Muscle layer of colon (tissue), 2 donors: ENCODE results near the gene NRBP1.

ENCODE experiments used
- H3K27ac ChIP-seq: one replicate; pipeline ENCODE4 v1.7.0; 2013; ENCODE audit warnings: low read depth, mild to moderate bottlenecking, low read length, moderate library complexity
- H3K27me3 ChIP-seq, 2 donors: one replicate each; pipeline ENCODE4 v1.7.0; 2013; ENCODE audit warnings: low read length in 2 of 2, mild to moderate bottlenecking in 2 of 2; ENCODE audit not compliant: insufficient read depth in 2 of 2, control insufficient read depth in 1 of 2
- H3K36me3 ChIP-seq: one replicate; pipeline ENCODE4 v1.7.0; 2013; ENCODE audit warnings: mild to moderate bottlenecking, low read length; ENCODE audit not compliant: insufficient read depth
- H3K4me1 ChIP-seq: one replicate; pipeline ENCODE4 v1.7.0; 2013; ENCODE audit warnings: mild to moderate bottlenecking, low read length; ENCODE audit not compliant: insufficient read depth
- H3K4me3 ChIP-seq, 2 donors: one replicate each; pipeline ENCODE4 v1.7.0; 2013; ENCODE audit warnings: low read length in 2 of 2, low read depth in 1 of 2, mild to moderate bottlenecking in 1 of 2, moderate library complexity in 1 of 2
- H3K9ac ChIP-seq: one replicate; pipeline ENCODE4 v1.7.0; 2013; ENCODE audit warnings: low read length
- H3K9me3 ChIP-seq: one replicate; pipeline ENCODE4 v1.7.0; 2013; ENCODE audit warnings: mild to moderate bottlenecking, low read length
- donor health status: abdominal sarcoma.
- donor health status: Adenocarcinoma of cecum.

NRBP1 gene

DNA sequence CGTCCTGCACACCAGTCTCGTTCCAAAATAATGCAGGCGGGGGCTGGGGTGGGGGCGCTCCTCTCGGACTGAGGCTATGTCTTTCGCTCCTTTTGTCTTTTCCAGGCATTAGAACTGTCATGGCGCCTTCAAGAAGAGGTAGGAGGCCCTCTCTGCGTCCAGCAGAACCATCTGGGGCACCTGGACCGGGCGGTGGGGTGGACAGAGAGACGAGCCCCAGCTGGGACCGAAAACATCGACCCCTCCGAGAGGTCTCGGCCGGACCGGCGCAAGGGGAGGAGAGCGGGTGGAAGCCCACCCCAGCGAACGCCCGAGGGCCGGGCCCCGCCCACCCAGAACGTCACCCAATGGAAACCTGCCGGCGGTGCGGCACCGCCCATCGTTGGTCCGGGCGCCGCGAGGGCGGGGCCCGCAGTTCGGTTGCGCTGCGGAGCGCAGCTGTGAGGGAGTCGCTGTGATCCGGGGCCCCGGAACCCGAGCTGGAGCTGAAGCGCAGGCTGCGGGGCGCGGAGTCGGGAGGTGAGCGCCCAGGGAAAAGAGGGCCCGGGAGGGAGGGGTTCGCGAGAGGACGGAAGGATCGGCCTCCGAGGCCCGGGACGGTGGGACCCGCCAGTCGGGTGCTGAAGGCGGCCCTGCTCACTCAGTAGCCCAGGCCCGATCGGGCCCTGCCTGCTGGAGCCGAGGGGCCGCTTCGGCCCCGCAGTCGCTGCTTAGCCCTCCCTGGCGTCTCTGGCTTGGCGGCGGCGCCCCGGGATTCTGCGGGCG, at the start of gene NRBP1:
Gene NRBP1 (plus strand): TSS at position 419 of the 765 bp plus-strand sequence. CDS start 4,643 bp downstream, outside the sequence.
- Histone ChIP-seq H3K4me3 (peak within 1 kb of the TSS; percentile 87 to 90), H3K4me1 (peaks cover 42% of the 10 kb centered on the region), H3K27me3 (no peaks in the 10 kb centered on the region), H3K9ac (peak within 1 kb of the TSS; percentile 85), H3K27ac (peak within 1 kb of the TSS; percentile 87), H3K9me3 (no peaks in the 10 kb centered on the region), H3K36me3 (peaks cover 6% of the 10 kb centered on the region)

DNA sequence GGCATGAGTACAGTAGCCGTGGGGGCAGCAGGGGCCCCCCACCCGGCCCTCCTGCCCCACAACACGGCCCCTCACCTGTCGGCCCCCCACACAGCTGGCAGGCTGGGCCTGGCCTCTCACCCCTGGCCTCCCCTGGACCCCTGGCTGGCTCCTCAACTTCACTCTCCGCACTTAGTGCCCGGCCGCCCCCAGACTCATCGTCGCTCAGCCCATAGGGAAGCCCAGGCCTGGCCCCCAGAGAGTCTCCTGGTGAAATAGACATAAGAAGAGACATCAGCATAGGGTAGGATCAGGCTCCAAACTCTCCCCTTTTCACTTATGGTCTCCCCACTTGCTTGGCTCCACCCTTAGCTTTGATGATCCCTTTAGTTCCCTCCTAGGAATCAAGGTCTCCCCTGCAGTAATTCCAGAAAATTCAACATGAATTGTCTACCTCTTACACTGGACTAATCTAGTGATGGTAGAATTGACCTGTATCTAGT, 49.6 kb upstream of the NRBP1 start:
- H3K27me3 ChIP-seq: no peaks in the 10 kb centered on the region
- no peak overlapping the region for H3K9ac ChIP-seq
- peaks cover 15% of the 10 kb centered on the region for H3K4me1 ChIP-seq
- H3K36me3 ChIP-seq: peaks cover 62% of the 10 kb centered on the region
- no peak overlapping the region for H3K27ac ChIP-seq
- H3K4me3 ChIP-seq: no peak overlapping the region
- H3K9me3 ChIP-seq: no peaks in the 10 kb centered on the region

DNA sequence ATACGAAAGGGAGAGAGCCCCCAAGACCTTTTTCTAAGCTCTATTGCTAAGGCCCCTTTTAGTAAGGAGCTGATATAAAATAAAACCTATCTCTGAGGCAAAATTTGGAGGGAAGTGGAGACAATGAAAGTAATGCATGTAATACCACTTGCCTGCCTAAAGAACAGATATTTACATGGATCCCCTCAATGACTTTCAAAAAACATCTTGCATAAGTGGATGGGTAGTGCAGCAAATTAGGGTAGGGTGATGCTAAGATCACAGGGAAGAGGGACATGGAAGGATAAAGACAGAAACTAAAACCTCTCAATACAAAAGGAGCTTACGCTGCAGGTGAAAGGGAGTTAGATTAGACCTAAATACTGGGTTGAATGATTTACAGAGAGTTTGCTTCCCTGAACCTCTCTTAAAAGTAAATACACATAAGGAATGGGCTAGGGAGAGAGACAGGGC, 49.0 kb upstream of the NRBP1 start:
- Histone ChIP-seq H3K9me3 (no peaks in the 10 kb centered on the region), H3K4me1 (peaks cover 15% of the 10 kb centered on the region), H3K4me3 (peak overlapping the region; percentile 47 to 84), H3K36me3 (peaks cover 63% of the 10 kb centered on the region), H3K27ac (peak overlapping the region; percentile 77), H3K27me3 (no peaks in the 10 kb centered on the region), H3K9ac (peak overlapping the region; percentile 86)

DNA sequence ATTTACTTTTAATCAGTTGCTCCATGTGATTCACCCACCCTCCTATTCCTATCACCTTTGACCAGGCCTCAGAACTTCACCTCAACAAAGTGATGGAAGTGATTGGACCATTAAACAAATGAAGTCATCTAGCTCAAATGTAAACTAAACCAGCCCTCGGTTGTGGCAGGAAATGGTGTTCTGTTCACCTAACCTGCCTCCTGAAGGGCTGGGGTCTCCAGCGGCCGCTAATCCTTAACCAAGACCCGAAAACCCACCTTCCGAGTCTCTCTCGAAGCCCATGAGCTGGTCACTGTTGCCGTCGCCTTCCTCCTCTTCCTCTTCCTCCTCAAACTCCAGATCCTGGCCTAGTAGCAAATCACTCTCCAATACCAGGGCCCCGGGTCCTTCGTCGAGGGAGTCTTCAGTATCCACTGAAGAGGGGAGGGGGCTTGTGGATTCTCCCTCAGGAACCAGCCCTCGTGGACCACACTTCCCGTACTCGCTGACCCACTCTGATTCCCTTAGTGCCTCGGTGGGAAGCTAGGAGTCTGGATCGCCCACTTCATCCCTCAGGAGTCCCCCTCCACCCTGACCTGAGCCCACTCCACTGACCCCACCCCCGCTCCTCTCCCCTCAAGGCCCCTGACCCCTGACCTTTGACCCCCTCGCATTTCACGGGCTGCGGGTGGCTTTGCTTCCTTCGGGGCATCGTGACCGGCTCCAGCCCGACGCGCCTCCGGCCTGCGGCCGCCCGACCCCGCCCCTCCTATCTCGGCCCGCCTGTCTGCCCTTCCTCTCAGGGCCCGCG, 48.4 kb upstream of the NRBP1 start:
- Histone ChIP-seq H3K4me1 (peaks cover 15% of the 10 kb centered on the region), H3K27me3 (no peaks in the 10 kb centered on the region), H3K9me3 (no peaks in the 10 kb centered on the region), H3K36me3 (peaks cover 63% of the 10 kb centered on the region), H3K4me3 (peak overlapping the region; percentile 47 to 84), H3K9ac (peak overlapping the region; percentile 86), H3K27ac (peak overlapping the region; percentile 77)

DNA sequence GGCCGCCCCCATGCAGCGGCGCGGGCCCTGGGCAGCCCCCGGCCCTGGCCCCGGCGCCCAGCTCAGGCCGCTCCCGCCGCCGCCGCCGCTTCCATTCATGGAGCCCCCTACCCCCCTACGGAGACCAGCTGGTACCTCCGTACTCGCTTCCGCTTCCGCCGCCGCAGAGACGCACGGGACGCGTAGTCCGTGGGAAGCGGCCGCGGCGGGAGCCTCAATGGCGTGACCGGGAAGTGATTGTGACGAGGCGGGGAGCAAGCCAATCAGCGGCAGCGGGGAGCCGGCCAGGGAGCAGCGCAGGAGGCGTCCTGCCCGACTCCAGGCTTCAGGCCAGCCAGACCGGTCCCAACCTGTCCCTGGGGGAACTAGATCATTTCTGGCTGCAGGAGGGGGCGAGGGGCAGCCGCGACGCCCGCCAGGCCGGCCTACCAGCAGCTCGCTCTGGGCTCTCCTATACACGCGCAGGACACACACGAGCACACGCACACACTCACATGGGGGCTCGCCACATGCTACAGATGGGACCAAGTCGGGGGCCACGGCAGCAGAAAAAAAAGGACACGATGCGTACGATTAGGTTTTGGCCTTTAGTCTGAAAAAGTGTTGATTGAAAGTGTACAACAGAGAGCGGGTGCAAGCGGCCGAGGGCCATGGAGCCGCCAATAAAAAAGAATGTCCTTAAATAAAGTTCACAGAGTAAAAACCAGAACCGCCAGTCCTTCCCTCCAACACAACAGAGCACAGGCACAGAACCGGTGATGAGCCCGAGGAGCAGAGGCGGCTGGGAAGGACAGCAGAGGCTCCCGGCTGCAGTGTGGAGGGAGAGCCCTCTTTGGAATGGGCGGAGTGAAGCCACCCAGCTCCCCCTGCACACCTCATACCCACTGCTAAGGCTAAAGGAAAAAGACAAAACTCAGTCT, 47.5 kb upstream of the NRBP1 start, which contains the start of gene ZNF513:
Gene ZNF513 (minus strand): TSS at position 109 of the 920 bp plus-strand sequence. CDS start 208 bp downstream, outside the sequence.
- H3K9me3 ChIP-seq: no peaks in the 10 kb centered on the region
- peak within 1 kb of the TSS; percentile 77 for H3K27ac ChIP-seq
- H3K36me3 ChIP-seq: peaks cover 61% of the 10 kb centered on the region
- H3K9ac ChIP-seq: peak within 1 kb of the TSS; percentile 86
- no peaks in the 10 kb centered on the region for H3K27me3 ChIP-seq
- H3K4me3 ChIP-seq: peak within 1 kb of the TSS; percentile 47 to 84
- H3K4me1 ChIP-seq: peaks cover 15% of the 10 kb centered on the region

DNA sequence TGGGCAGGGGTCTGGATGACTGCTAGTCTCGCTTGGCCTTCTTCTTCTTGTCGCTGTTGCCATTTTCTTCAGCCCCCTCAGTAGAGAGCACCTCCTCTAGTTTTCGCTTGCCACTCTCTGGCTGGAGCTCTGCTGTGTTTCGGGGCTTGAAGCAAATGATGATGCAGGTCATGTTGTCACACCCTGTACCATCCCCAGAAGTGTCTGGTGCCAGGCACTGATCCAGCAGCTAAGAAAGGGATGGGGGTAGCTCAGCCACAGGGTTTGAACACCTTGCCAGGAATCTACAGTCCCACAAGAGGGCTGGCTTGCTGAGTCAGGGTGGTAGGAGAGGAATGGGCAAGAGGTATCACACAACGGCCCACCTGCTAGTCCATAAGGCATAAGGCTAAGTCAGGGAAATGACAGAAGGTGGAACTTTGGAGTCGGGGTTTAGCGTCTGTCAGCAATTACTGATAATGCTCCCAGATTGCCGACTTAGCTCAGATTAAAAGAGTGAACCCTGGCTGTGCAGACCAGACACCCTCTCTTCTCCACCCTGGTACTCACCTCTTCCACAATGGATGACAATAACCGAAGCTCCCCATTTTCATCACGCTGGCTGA, 46.8 kb upstream of the NRBP1 start:
- Histone ChIP-seq H3K27me3 (no peaks in the 10 kb centered on the region), H3K4me3 (peak overlapping the region in 1 of 2 donors; percentile 52), H3K36me3 (peaks cover 60% of the 10 kb centered on the region), H3K27ac (peak overlapping the region; percentile 77), H3K9me3 (no peaks in the 10 kb centered on the region), H3K9ac (peak overlapping the region; percentile 9), H3K4me1 (peaks cover 15% of the 10 kb centered on the region)

DNA sequence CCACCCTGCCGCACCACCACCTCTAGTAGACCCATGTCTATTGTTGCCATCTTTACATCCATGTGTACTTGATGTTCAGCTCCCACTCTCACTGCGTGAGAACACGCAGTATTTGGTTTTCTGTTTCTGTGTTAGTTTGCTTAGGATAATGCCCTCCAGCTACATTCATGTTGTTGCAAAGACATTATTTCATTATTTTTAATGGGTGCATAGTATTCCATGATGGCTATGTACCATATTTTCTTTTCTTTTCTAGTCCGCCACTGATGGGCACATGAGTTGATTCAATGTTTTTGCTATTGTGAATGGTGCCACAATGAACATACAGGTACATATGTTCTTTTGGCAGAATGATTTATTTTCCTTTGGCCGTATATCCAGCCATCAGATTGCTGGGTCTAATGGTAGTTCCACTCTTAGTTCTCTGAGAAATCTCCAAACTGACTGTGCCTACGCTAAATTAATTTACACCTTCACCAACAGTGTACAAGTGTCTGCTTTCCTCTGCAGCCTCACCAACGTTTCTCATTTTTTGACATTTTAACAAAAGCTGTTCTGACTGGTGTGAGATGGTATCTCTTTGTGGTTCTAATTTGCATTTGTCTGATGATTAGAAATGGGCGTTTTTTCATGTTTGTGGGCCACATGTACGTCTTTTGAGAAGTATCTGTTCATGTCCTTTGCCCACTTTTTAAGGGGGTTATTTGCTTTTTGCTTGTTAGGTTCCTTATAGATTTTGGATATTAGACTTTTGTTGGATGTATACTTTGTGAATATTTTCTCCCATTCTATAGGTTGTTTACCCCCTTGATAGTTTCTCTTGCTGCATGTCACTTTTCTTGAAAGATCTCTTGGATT, 37.4 kb upstream of the NRBP1 start:
- no peak overlapping the region for H3K27ac ChIP-seq
- H3K27me3 ChIP-seq: no peaks in the 10 kb centered on the region
- no peak overlapping the region for H3K9ac ChIP-seq
- H3K4me1 ChIP-seq: no peaks in the 10 kb centered on the region
- peaks cover 5% of the 10 kb centered on the region for H3K36me3 ChIP-seq
- no peak overlapping the region for H3K4me3 ChIP-seq
- no peaks in the 10 kb centered on the region for H3K9me3 ChIP-seq

DNA sequence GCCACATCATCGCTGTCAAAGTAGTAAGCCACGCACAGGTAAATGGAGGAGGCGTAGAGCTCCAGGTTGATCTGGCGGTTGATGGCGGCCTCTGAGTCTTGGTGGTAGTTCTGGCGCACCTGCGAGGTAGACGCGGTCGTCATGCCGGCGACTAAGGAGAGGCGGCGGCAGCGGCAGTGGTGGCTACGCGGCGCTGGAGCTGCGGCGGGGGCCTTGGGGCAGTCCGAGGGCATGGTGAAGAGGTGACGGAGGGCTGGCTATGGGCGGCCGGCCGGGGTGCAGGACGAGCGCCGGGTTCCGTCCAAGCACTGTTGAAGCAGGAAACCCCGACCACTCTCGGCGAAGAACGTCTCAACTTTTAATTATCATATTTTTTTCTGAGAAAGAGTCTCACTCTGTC, 35.2 kb upstream of the NRBP1 start:
- Histone ChIP-seq H3K4me3 (no peak overlapping the region), H3K27me3 (no peaks in the 10 kb centered on the region), H3K27ac (no peak overlapping the region), H3K9me3 (no peaks in the 10 kb centered on the region), H3K9ac (no peak overlapping the region), H3K36me3 (no peaks in the 10 kb centered on the region), H3K4me1 (no peaks in the 10 kb centered on the region)

DNA sequence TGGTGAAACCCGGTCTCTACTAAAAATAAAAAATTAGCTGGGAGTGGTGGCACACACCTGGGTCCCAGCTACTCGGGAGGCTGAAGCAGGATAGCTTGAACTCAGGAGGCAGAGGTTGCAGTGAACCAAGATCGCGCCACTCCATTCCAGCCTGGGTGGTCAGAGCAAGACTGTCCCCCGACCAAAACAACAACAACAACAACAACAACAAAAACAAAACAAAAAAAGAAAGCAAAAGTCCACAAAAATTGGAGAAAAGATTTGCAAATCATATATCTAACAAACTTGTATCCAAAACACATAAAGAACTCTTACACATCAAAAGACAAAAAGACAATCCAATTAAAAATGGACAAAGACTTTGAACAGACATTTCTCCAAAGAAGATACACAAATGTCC, 29.5 kb upstream of the NRBP1 start:
- H3K4me1 ChIP-seq: no peaks in the 10 kb centered on the region
- no peak overlapping the region for H3K9ac ChIP-seq
- no peaks in the 10 kb centered on the region for H3K27me3 ChIP-seq
- H3K27ac ChIP-seq: no peak overlapping the region
- H3K4me3 ChIP-seq: no peak overlapping the region
- H3K36me3 ChIP-seq: no peaks in the 10 kb centered on the region
- no peaks in the 10 kb centered on the region for H3K9me3 ChIP-seq
